Thymus (tissue), 11 donors: ENCODE data around the gene NHERF2. TPM values are rescaled to one million over a fixed set of nuclear protein-coding genes. Genes with fewer than 3 reads are reported as not detected.

Source experiments
- DNase-seq, 9 donors: peaks; one replicate each; pipeline ENCODE4 v3.0.0-alpha.2; 2013; ENCODE audit warnings: low spot score in 9 of 9, low read depth in 6 of 9, missing footprints in 1 of 9
- H3K27ac ChIP-seq, 2 donors: one replicate each; pipeline ENCODE4 v1.5.1; 2013; ENCODE audit warnings: control low read depth in 1 of 2, low read depth in 1 of 2, low read length in 1 of 2, mild to moderate bottlenecking in 1 of 2, moderate library complexity in 1 of 2
- H3K27me3 ChIP-seq, 2 donors: one replicate each; pipeline ENCODE4 v1.5.1; 2013; ENCODE audit warnings: low read length in 1 of 2; ENCODE audit not compliant: control insufficient read depth in 2 of 2, insufficient read depth in 1 of 2
- H3K36me3 ChIP-seq, 2 donors: one replicate each; pipeline ENCODE4 v1.5.1; 2013; ENCODE audit warnings: low read length in 1 of 2, mild to moderate bottlenecking in 1 of 2, moderate library complexity in 1 of 2; ENCODE audit not compliant: control insufficient read depth in 2 of 2, insufficient read depth in 2 of 2
- H3K4me1 ChIP-seq, 2 donors: one replicate each; pipeline ENCODE4 v1.5.1; 2013; ENCODE audit warnings: low read length in 2 of 2; ENCODE audit not compliant: control insufficient read depth in 2 of 2, insufficient read depth in 2 of 2
- H3K4me3 ChIP-seq, 2 donors: one replicate each; pipeline ENCODE4 v1.5.1; 2013; ENCODE audit warnings: low read length in 2 of 2, control low read depth in 1 of 2, mild to moderate bottlenecking in 1 of 2
- H3K9me3 ChIP-seq, 2 donors: one replicate each; pipeline ENCODE4 v1.5.1; 2013; ENCODE audit warnings: low read length in 1 of 2, mild to moderate bottlenecking in 1 of 2; ENCODE audit not compliant: control insufficient read depth in 2 of 2, insufficient read depth in 1 of 2
- WGBS: extraction: QIAGEN DNeasy Blood & Tissue Kit; methylation state at CpG from one replicate; pipeline ENCODE4 v1.1.7; 2013; 5-methylcytosine and 5-hydroxymethylcytosine counted together
- polyA plus RNA-seq: library from polyadenylated mRNA; stranded (reverse); fragments of 200-250 nt; gene quantifications from one replicate; pipeline ENCODE4 v1.2.3, GENCODE V29; 2013
- total RNA-seq: library from RNA; stranded (reverse); fragments of 120-200 nt; gene quantifications from one replicate; pipeline ENCODE4 v1.2.4, GENCODE V29; 2013
- donor health status: healthy.

Gene NHERF2
- total and polyA plus RNA-seq, 2 donors, result 6.3 to 23.4 TPM

DNA sequence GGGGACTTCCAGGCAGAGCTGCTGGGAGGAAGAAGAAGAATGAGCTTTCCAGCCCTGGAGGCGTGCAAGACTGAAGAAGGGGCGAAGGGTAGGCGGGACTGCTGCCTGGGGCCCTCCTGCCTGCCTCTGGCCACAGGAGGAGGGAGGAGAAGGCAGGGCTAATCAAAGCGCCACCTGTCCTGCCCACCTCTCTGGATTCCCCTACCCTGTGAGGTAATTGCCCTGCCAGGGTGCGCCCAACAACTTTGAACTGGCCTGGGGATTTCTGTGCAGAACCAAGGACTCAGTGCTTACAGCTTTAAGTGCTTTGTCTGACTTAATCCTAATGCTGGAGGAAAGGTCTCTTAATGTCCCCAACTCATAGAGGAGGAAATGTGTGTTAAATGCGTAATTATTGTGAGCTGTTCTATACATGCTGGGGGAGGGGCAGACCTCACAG, 45.3 kb upstream of the NHERF2 start, which contains the start of gene NOXO1:
Gene NOXO1, minus strand, starts transcription at position 72 of the 439 bp plus-strand sequence. CDS start 290 bp downstream, outside the sequence.
- Histone ChIP-seq H3K9me3 (peaks cover 2 to 25% of the 10 kb centered on the region in 2 donors), H3K27ac (no peak within 1 kb of the TSS), H3K4me1 (peaks cover 10 to 22% of the 10 kb centered on the region in 2 donors), H3K36me3 (peaks cover 28 to 33% of the 10 kb centered on the region in 2 donors), H3K27me3 (peaks cover 52 to 66% of the 10 kb centered on the region in 2 donors), H3K4me3 (no peak within 1 kb of the TSS)
- 44% methylated on average over 6 of the region's 6 CpGs for WGBS
- no peak for DNase-seq

DNA sequence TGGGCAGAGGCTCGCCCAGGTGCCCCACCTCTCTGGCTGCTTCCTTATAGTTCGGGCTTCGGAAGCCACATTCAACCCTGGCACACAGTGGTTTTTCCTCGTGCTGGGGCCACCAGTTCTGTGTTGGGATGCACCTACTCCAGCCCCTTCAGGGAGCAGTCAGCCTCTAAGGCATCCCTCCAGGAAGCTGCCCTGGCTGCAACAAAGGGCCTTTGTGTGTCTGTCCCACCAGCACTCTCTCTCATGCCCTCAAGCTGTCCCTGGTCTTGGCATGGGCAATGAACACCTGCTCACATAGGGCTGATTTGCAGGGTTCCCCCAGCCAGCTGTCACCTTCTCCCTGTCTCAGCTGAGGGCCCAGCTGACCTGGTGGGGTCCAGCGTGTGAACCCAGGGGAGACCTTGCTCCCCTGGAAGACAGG, 44.7 kb upstream of the NHERF2 start:
- Histone ChIP-seq H3K27ac (no peak overlapping the region), H3K9me3 (peaks cover 2 to 25% of the 10 kb centered on the region in 2 donors), H3K36me3 (peaks cover 25 to 27% of the 10 kb centered on the region in 2 donors), H3K4me3 (no peak overlapping the region), H3K4me1 (peaks cover 10 to 22% of the 10 kb centered on the region in 2 donors), H3K27me3 (peaks cover 52 to 70% of the 10 kb centered on the region in 2 donors)
- WGBS, result 75% methylated on average over 5 of the region's 5 CpGs
- DNase-seq, result no peak

- Histone ChIP-seq H3K9me3 (peaks cover 2 to 25% of the 10 kb centered on the region in 2 donors), H3K27ac (no peak overlapping the region), H3K4me3 (peak overlapping the region in 1 of 2 donors; percentile 80), H3K36me3 (peaks cover 16 to 17% of the 10 kb centered on the region in 2 donors), H3K27me3 (peaks cover 60 to 78% of the 10 kb centered on the region in 2 donors), H3K4me1 (peaks cover 10 to 22% of the 10 kb centered on the region in 2 donors)
- DNase-seq, result no peak
- 28% methylated on average over 19 of the region's 19 CpGs for WGBS
These were observed 43.6 kb upstream of the NHERF2 start for GRCh38 chr16:1982991-1983543.

GRCh38 chr16:1983544-1984346, 43.0 kb upstream of the NHERF2 start, which contains the start of gene GFER:
TSS of gene GFER (plus strand) at chr16:1984193. CDS start at chr16:1984219, 26 bp downstream.
- H3K9me3 ChIP-seq, result peaks cover 2 to 26% of the 10 kb centered on the region in 2 donors
- WGBS, result under 1% methylated on average over 109 of the region's 109 CpGs
- peaks cover 10% of the 10 kb centered on the region in 2 donors for H3K36me3 ChIP-seq
- H3K27ac ChIP-seq, result peak within 1 kb of the TSS in 1 of 2 donors; percentile 54
- DNase-seq, result peak in 2 of 9 donors; percentile 41 to 64
- H3K4me3 ChIP-seq, result peak within 1 kb of the TSS; percentile 47 to 80
- H3K27me3 ChIP-seq, result peaks cover 61 to 78% of the 10 kb centered on the region in 2 donors
- H3K4me1 ChIP-seq, result peaks cover 10 to 22% of the 10 kb centered on the region in 2 donors

DNA sequence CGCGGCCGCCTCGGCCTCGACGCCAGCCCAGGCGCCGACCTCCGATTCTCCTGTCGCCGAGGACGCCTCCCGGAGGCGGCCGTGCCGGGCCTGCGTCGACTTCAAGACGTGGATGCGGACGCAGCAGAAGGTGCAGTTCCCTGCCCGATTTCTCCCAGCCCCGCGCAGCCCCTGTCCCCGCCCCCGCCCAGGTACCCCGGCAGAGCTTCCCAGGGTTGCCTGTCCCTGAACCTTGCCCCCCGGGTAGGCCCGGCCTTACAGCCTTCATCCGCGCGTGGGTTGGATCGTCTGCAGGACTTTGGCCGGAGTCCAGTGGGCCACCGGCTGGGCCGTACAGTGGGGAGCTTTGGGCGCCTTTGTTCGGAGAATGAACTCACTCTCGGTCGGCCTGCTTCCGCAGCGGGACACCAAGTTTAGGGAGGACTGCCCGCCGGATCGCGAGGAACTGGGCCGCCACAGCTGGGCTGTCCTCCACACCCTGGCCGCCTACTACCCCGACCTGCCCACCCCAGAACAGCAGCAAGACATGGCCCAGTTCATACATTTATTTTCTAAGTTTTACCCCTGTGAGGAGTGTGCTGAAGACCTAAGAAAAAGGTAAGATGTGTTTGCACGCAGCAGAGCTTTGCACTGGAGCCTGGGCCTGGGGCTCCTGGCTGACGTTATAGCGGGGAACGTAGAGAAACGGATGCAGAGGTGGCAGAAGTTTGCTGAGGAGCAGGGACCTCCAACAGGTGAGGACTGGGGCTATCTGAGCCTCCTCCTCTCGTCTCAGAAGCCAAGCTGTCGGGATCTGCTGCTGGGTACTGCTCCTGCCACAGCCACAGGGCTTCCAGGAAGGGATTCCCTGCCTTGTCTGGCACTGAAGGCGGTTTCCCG, 42.1 kb upstream of the NHERF2 start:
- H3K27me3 ChIP-seq, result peaks cover 61 to 78% of the 10 kb centered on the region in 2 donors
- H3K27ac ChIP-seq, result peak overlapping the region in 1 of 2 donors; percentile 54
- peaks cover 8 to 9% of the 10 kb centered on the region in 2 donors for H3K36me3 ChIP-seq
- peaks cover 10 to 25% of the 10 kb centered on the region in 2 donors for H3K4me1 ChIP-seq
- 18% methylated on average over 58 of the region's 58 CpGs for WGBS
- H3K9me3 ChIP-seq, result peaks cover 0 to 34% of the 10 kb centered on the region in 2 donors
- DNase-seq, result peak in 1 of 9 donors; percentile 20
- H3K4me3 ChIP-seq, result peak overlapping the region; percentile 47 to 80

DNA sequence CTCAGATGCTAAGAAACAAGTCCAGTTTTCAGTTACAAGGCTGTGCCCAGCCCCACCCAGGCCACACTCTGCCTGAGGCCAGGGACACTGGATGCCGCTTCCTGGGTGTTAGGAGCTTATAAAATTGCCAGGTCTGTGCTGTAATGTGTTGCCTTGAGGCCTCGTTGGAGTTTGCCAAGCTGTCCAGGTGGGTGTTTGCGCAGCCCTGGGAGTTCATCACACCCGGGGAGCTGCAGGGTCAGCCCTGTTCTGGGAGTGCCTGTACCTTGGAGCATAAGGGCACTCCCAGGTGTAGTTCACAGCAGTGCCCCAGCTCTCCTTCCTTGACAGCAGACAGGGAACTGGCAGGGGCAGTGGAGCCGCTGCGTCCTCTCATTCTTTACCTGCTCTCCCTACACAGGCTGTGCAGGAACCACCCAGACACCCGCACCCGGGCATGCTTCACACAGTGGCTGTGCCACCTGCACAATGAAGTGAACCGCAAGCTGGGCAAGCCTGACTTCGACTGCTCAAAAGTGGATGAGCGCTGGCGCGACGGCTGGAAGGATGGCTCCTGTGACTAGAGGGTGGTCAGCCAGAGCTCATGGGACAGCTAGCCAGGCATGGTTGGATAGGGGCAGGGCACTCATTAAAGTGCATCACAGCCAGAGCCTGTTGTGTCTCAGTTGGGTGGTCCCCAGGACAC, 41.1 kb upstream of the NHERF2 start:
- Histone ChIP-seq H3K27me3 (peaks cover 61 to 76% of the 10 kb centered on the region in 2 donors), H3K4me3 (no peak overlapping the region), H3K4me1 (peaks cover 15 to 28% of the 10 kb centered on the region in 2 donors), H3K36me3 (peaks cover 8 to 9% of the 10 kb centered on the region in 2 donors), H3K27ac (no peak overlapping the region), H3K9me3 (peaks cover 0 to 26% of the 10 kb centered on the region in 2 donors)
- WGBS, result 98% methylated on average over 14 of the region's 14 CpGs
- no peak for DNase-seq

DNA sequence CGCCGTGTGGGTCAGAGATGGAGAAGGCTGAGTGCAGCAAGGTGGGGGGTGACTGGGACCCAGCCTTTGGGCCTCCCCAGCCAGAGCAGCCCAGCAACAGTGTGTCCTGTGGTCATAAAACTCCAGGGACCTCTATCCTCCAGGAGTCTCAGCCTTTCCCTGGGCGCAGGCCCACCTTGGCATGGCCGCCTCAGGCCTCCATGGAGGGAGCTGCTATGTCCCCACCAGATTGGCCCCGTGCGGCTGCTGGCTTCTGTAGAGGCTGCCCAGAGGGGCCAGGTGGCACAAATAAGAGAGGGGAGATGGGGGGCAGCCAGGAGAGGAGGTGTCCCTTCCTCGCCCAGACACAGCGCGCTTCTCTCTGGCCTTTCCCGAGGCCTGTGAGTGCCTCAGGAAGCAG, 39.5 kb upstream of the NHERF2 start:
- Histone ChIP-seq H3K27ac (no peak overlapping the region), H3K4me3 (no peak overlapping the region), H3K4me1 (peaks cover 20 to 39% of the 10 kb centered on the region in 2 donors), H3K36me3 (peaks cover 8 to 9% of the 10 kb centered on the region in 2 donors), H3K9me3 (peaks cover 0 to 16% of the 10 kb centered on the region in 2 donors), H3K27me3 (peaks cover 58 to 74% of the 10 kb centered on the region in 2 donors)
- DNase-seq, result no peak
- 98% methylated on average over 10 of the region's 10 CpGs for WGBS
